Measurements from ENCODE around the gene KRTAP12-2.

Gene KRTAP12-2

GRCh38 chr21:44618909-44619308 is 47.8 kb downstream of the KRTAP12-2 start:
- Histone ChIP-seq H4K8ac (ENCODE audit: low read depth, low read length) (no peak overlapping the region), H2BK5ac (ENCODE audit: low read depth, low read length, poor library complexity) (no peak overlapping the region), H3K9ac (ENCODE audit: low read length) (no peak overlapping the region), H3K79me1 (ENCODE audit: low read length) (no peaks in the 10 kb centered on the region), H3K23ac (ENCODE audit: low read length) (no peak overlapping the region), H2BK12ac (ENCODE audit: low read length) (no peak overlapping the region), H3K4me1 (ENCODE audit: control insufficient read depth in 1 of 2, insufficient read depth in 2 of 2, low read length in 2 of 2) (no peaks in the 10 kb centered on the region), H3K27me3 (ENCODE audit: insufficient read depth, low read length) (no peaks in the 10 kb centered on the region), H3K4me2 (ENCODE audit: low read length) (no peak overlapping the region), H2AFZ (ENCODE audit: insufficient read depth, low read length, poor library complexity) (no peak overlapping the region), H3K9me3 (ENCODE audit: insufficient read depth, low read depth, low read length) (peaks cover 17% of the 10 kb centered on the region), H2BK120ac (ENCODE audit: insufficient read depth, low read length, poor library complexity) (no peak overlapping the region), H3K4ac (ENCODE audit: low read depth, low read length) (no peak overlapping the region), H3K27ac (ENCODE audit: low read depth, low read length) (no peak overlapping the region), H3K18ac (ENCODE audit: low read length) (no peak overlapping the region), H4K12ac (ENCODE audit: low read depth, low read length) (no peak overlapping the region), H3K36me3 (ENCODE audit: control insufficient read depth in 1 of 2, insufficient read depth in 2 of 2, low read length in 2 of 2) (no peaks in the 10 kb centered on the region), H3K79me2 (ENCODE audit: control insufficient read depth, insufficient read depth, low read length, poor library complexity) (no peaks in the 10 kb centered on the region), H2AK5ac (ENCODE audit: low read length) (no peak overlapping the region), H3K4me3 (ENCODE audit: low read depth, low read length) (no peak overlapping the region), H3K14ac (ENCODE audit: low read length) (no peak overlapping the region), H4K91ac (ENCODE audit: low read depth, low read length) (no peak overlapping the region)
- DNase-seq, result no peak
- no CpG with 5 or more reads among the region's 3 CpGs for WGBS (ENCODE audit: extremely low coverage, insufficient coverage, insufficient read length)

- Histone ChIP-seq H3K79me2 (ENCODE audit: control insufficient read depth, insufficient read depth, low read length, poor library complexity) (no peaks in the 10 kb centered on the region), H2AFZ (ENCODE audit: insufficient read depth, low read length, poor library complexity) (no peak overlapping the region), H3K9me3 (ENCODE audit: insufficient read depth, low read depth, low read length) (peaks cover 17% of the 10 kb centered on the region), H3K27me3 (ENCODE audit: insufficient read depth, low read length) (no peaks in the 10 kb centered on the region), H3K4me3 (ENCODE audit: low read depth, low read length) (no peak overlapping the region), H3K79me1 (ENCODE audit: low read length) (no peaks in the 10 kb centered on the region), H3K14ac (ENCODE audit: low read length) (no peak overlapping the region), H3K4ac (ENCODE audit: low read depth, low read length) (no peak overlapping the region), H3K4me1 (ENCODE audit: control insufficient read depth in 1 of 2, insufficient read depth in 2 of 2, low read length in 2 of 2) (no peaks in the 10 kb centered on the region), H3K36me3 (ENCODE audit: control insufficient read depth in 1 of 2, insufficient read depth in 2 of 2, low read length in 2 of 2) (no peaks in the 10 kb centered on the region), H3K18ac (ENCODE audit: low read length) (no peak overlapping the region), H2BK5ac (ENCODE audit: low read depth, low read length, poor library complexity) (no peak overlapping the region), H3K27ac (ENCODE audit: low read depth, low read length) (no peak overlapping the region), H2BK12ac (ENCODE audit: low read length) (no peak overlapping the region), H4K8ac (ENCODE audit: low read depth, low read length) (no peak overlapping the region), H3K23ac (ENCODE audit: low read length) (no peak overlapping the region), H2AK5ac (ENCODE audit: low read length) (no peak overlapping the region), H3K4me2 (ENCODE audit: low read length) (no peak overlapping the region), H4K12ac (ENCODE audit: low read depth, low read length) (no peak overlapping the region), H4K91ac (ENCODE audit: low read depth, low read length) (no peak overlapping the region), H2BK120ac (ENCODE audit: insufficient read depth, low read length, poor library complexity) (no peak overlapping the region), H3K9ac (ENCODE audit: low read length) (no peak overlapping the region)
- DNase-seq, result no peak
- no CpG with 5 or more reads among the region's 4 CpGs for WGBS (ENCODE audit: extremely low coverage, insufficient coverage, insufficient read length)
Observed at GRCh38 chr21:44618504-44618903, 48.2 kb downstream of the KRTAP12-2 start.

GRCh38 chr21:44617071-44617501 is 49.6 kb downstream of the KRTAP12-2 start:
- H3K27ac ChIP-seq (ENCODE audit: low read depth, low read length), result no peak overlapping the region
- H3K4me1 ChIP-seq (ENCODE audit: control insufficient read depth in 1 of 2, insufficient read depth in 2 of 2, low read length in 2 of 2), result no peaks in the 10 kb centered on the region
- no peaks in the 10 kb centered on the region for H3K79me2 ChIP-seq (ENCODE audit: control insufficient read depth, insufficient read depth, low read length, poor library complexity)
- no peak overlapping the region for H4K12ac ChIP-seq (ENCODE audit: low read depth, low read length)
- H3K4ac ChIP-seq (ENCODE audit: low read depth, low read length), result no peak overlapping the region
- WGBS (ENCODE audit: extremely low coverage, insufficient coverage, insufficient read length), result no CpG with 5 or more reads among the region's 8 CpGs
- H3K79me1 ChIP-seq (ENCODE audit: low read length), result no peaks in the 10 kb centered on the region
- no peaks in the 10 kb centered on the region for H3K27me3 ChIP-seq (ENCODE audit: insufficient read depth, low read length)
- H3K4me2 ChIP-seq (ENCODE audit: low read length), result no peak overlapping the region
- H3K23ac ChIP-seq (ENCODE audit: low read length), result no peak overlapping the region
- H2AK5ac ChIP-seq (ENCODE audit: low read length), result no peak overlapping the region
- H3K14ac ChIP-seq (ENCODE audit: low read length), result no peak overlapping the region
- no peak overlapping the region for H4K91ac ChIP-seq (ENCODE audit: low read depth, low read length)
- no peak overlapping the region for H2AFZ ChIP-seq (ENCODE audit: insufficient read depth, low read length, poor library complexity)
- H3K9me3 ChIP-seq (ENCODE audit: insufficient read depth, low read depth, low read length), result peaks cover 20% of the 10 kb centered on the region
- H3K9ac ChIP-seq (ENCODE audit: low read length), result no peak overlapping the region
- H4K8ac ChIP-seq (ENCODE audit: low read depth, low read length), result no peak overlapping the region
- H2BK5ac ChIP-seq (ENCODE audit: low read depth, low read length, poor library complexity), result no peak overlapping the region
- no peak overlapping the region for H2BK120ac ChIP-seq (ENCODE audit: insufficient read depth, low read length, poor library complexity)
- H3K36me3 ChIP-seq (ENCODE audit: control insufficient read depth in 1 of 2, insufficient read depth in 2 of 2, low read length in 2 of 2), result no peaks in the 10 kb centered on the region
- H3K18ac ChIP-seq (ENCODE audit: low read length), result no peak overlapping the region
- H3K4me3 ChIP-seq (ENCODE audit: low read depth, low read length), result no peak overlapping the region
- H2BK12ac ChIP-seq (ENCODE audit: low read length), result no peak overlapping the region
- DNase-seq, result no peak

GRCh38 chr21:44616591-44616926 is 50.2 kb downstream of the KRTAP12-2 start:
- Histone ChIP-seq H3K36me3 (ENCODE audit: control insufficient read depth in 1 of 2, insufficient read depth in 2 of 2, low read length in 2 of 2) (no peaks in the 10 kb centered on the region), H3K18ac (ENCODE audit: low read length) (no peak overlapping the region), H2BK12ac (ENCODE audit: low read length) (no peak overlapping the region), H3K79me1 (ENCODE audit: low read length) (no peaks in the 10 kb centered on the region), H3K4me1 (ENCODE audit: control insufficient read depth in 1 of 2, insufficient read depth in 2 of 2, low read length in 2 of 2) (no peaks in the 10 kb centered on the region), H3K4me2 (ENCODE audit: low read length) (no peak overlapping the region), H3K4me3 (ENCODE audit: low read depth, low read length) (no peak overlapping the region), H3K27me3 (ENCODE audit: insufficient read depth, low read length) (no peaks in the 10 kb centered on the region), H3K79me2 (ENCODE audit: control insufficient read depth, insufficient read depth, low read length, poor library complexity) (no peaks in the 10 kb centered on the region), H3K27ac (ENCODE audit: low read depth, low read length) (no peak overlapping the region), H3K14ac (ENCODE audit: low read length) (no peak overlapping the region), H3K9me3 (ENCODE audit: insufficient read depth, low read depth, low read length) (peaks cover 26% of the 10 kb centered on the region), H4K8ac (ENCODE audit: low read depth, low read length) (no peak overlapping the region), H2AFZ (ENCODE audit: insufficient read depth, low read length, poor library complexity) (no peak overlapping the region), H2BK5ac (ENCODE audit: low read depth, low read length, poor library complexity) (no peak overlapping the region), H3K23ac (ENCODE audit: low read length) (no peak overlapping the region), H3K9ac (ENCODE audit: low read length) (no peak overlapping the region), H4K12ac (ENCODE audit: low read depth, low read length) (no peak overlapping the region), H2AK5ac (ENCODE audit: low read length) (no peak overlapping the region), H2BK120ac (ENCODE audit: insufficient read depth, low read length, poor library complexity) (no peak overlapping the region), H3K4ac (ENCODE audit: low read depth, low read length) (no peak overlapping the region), H4K91ac (ENCODE audit: low read depth, low read length) (no peak overlapping the region)
- DNase-seq, result no peak
- WGBS (ENCODE audit: extremely low coverage, insufficient coverage, insufficient read length), result no CpG with 5 or more reads among the region's 16 CpGs

Measured in trophoblast cell (in vitro differentiated cells and primary cell).